Large intestine (tissue), 3 donors: ENCODE data around the gene L3MBTL4. TPM values are rescaled to one million over a fixed set of nuclear protein-coding genes. Genes with fewer than 3 reads are reported as not detected.
"Not testable (repeated sequence)": the region's sequence is repeated elsewhere in the genome, so short reads cannot be mapped to it uniquely, and the experiment has no call there.

Source experiments
- DNase-seq, 2 donors: peaks; one replicate each; pipeline versions ENCODE4 v3.0.0 to v3.0.0-alpha.2; 2013
- H3K27ac ChIP-seq: one replicate; pipeline ENCODE4 v1.5.1; 2013; ENCODE audit warnings: low read length
- H3K27me3 ChIP-seq: 2 replicates; pipeline ENCODE4 v1.6.1; 2013; ENCODE audit warnings: low read length; ENCODE audit not compliant: control insufficient read depth, insufficient read depth
- H3K36me3 ChIP-seq: 2 replicates; pipeline ENCODE4 v1.6.1; 2013; ENCODE audit warnings: low read length; ENCODE audit not compliant: control insufficient read depth, insufficient read depth
- H3K4me1 ChIP-seq: one replicate; pipeline ENCODE4 v1.6.1; 2013; ENCODE audit warnings: low read length; ENCODE audit not compliant: control insufficient read depth, insufficient read depth
- H3K4me3 ChIP-seq: one replicate; pipeline ENCODE4 v1.5.1; 2013; ENCODE audit warnings: low read length
- H3K9me3 ChIP-seq: one replicate; pipeline ENCODE4 v1.6.1; 2013; ENCODE audit warnings: mild to moderate bottlenecking, low read depth, low read length, moderate library complexity; ENCODE audit not compliant: control insufficient read depth
- WGBS: methylation state at CpG from one replicate; pipeline ENCODE4 v1.1.5; 2013; ENCODE audit warnings: low lambda C conversion rate; ENCODE audit not compliant: insufficient coverage; 5-methylcytosine and 5-hydroxymethylcytosine counted together
- polyA plus RNA-seq: library from polyadenylated mRNA; unstranded; fragments of 120-200 nt; gene quantifications from one replicate; pipeline ENCODE4 v1.2.1, GENCODE V29; 2013

L3MBTL4 gene
- polyA plus RNA-seq, 1 donor = 4.0 TPM

DNA sequence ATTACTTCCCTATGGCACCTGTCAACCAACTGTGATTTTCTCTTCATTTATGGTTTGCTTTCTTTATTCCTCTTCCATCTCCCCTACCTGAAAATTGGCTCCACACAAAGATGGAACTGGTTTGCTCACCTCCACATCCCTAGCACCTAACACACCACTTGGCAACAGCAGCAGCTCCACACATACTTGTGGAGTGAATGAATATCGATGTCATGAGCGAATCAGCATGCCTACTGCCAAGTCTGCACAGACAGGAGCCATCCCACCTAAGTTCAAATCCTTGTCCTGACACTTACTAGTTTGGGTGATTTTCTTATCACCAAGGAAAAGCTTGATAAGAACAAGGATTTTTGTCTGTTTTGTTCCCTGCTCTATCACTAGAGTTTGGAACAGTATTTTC lies 328.0 kb downstream of the L3MBTL4 start:
- Histone ChIP-seq H3K4me1 (no peaks in the 10 kb centered on the region), H3K9me3 (no peaks in the 10 kb centered on the region), H3K27me3 (no peaks in the 10 kb centered on the region), H3K36me3 (no peaks in the 10 kb centered on the region), H3K27ac (no peak overlapping the region), H3K4me3 (no peak overlapping the region)
- WGBS = no CpG with 5 or more reads among the region's 2 CpGs
- no peak for DNase-seq

DNA sequence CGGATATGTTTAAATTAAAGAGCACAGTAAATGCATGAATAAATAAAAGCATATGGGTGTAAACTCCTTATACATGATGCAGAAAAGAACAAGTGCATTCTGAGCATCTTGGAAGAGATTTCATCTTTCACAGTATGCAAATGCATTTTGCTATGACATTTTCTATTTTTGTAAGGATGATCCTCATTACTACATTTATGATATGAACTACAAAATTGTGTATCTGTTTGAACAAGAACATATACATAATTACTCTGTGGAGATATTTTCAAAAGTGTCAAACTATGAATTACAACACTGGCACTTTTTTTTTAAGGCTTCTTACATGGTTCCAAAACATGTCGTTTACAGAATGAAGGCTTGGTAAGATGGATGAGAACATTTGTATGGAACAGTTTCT lies 335.3 kb downstream of the L3MBTL4 start:
- DNase-seq = no peak
- no peak overlapping the region for H3K27ac ChIP-seq
- WGBS = 67% methylated on average over 2 of the region's 2 CpGs
- no peaks in the 10 kb centered on the region for H3K9me3 ChIP-seq
- H3K4me3 ChIP-seq = no peak overlapping the region
- H3K36me3 ChIP-seq = no peaks in the 10 kb centered on the region
- no peaks in the 10 kb centered on the region for H3K4me1 ChIP-seq
- no peaks in the 10 kb centered on the region for H3K27me3 ChIP-seq

DNA sequence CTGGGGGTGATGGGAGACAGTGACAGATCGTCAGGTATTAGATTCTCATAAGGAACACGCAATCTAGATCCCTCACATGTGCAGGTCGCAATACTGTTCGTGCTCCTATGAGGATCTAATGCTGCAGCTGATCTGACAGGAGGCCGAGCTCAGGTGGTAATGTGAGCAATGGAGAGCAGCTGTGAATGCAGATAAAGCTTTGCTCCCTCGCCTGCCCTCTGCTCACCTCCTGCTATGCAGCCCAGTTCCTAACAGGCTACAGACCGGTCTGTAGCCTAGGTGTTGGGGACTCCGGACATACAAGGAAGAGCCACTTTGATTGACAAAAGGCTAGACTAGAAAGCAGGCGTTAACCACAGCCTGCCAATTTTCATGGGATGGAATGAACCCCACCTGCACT lies 335.8 kb downstream of the L3MBTL4 start:
- no peak overlapping the region for H3K27ac ChIP-seq
- H3K4me1 ChIP-seq = no peaks in the 10 kb centered on the region
- H3K27me3 ChIP-seq = no peaks in the 10 kb centered on the region
- no peaks in the 10 kb centered on the region for H3K36me3 ChIP-seq
- DNase-seq = no peak
- no peak overlapping the region for H3K4me3 ChIP-seq
- no CpG with 5 or more reads among the region's 9 CpGs for WGBS
- H3K9me3 ChIP-seq = no peaks in the 10 kb centered on the region

DNA sequence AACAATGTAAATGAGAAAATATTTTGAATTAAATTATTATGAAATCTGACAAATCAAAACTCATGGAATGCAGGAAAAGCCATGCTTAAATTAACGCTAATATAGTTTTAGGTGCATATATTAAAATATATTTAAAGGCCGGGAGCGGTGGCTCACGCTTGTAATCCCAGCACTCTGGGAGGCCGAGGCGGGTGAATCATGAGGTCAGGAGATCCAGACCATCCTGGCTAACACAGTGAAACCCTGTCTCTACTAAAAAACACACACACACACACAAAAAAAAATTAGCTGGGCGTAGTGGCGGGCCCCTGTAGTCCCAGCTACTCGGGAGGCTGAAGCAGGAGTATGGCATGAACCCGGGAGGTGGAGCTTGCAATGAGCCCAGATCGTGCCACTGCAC lies 342.3 kb downstream of the L3MBTL4 start:
- DNase-seq, H3K9me3 ChIP-seq, H3K36me3 ChIP-seq, H3K27ac ChIP-seq, H3K27me3 ChIP-seq, H3K4me1 ChIP-seq, H3K4me3 ChIP-seq: not testable (repeated sequence)
- 80% methylated on average over 1 of the region's 11 CpGs for WGBS

DNA sequence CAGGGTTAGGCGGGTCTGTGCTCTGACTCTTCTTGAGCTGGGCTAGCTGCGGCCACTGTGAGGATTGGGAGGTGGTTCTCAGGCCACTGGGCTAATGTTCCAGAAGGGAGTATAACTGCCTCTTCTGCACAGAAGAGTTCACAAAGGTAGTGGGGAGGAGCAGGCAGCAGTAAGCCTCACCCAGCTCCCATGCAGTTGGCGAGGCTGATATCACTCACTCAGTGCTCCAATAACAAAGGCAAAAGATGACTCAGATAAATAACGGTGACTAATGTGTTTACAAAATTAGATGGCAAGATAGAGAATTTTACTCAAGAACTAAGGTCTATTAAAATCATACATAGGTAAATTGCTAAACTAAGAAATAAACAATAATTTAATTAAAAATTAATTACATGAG lies 345.2 kb downstream of the L3MBTL4 start:
- no peaks in the 10 kb centered on the region for H3K27me3 ChIP-seq
- no peaks in the 10 kb centered on the region for H3K4me1 ChIP-seq
- no CpG with 5 or more reads among the region's 4 CpGs for WGBS

DNA sequence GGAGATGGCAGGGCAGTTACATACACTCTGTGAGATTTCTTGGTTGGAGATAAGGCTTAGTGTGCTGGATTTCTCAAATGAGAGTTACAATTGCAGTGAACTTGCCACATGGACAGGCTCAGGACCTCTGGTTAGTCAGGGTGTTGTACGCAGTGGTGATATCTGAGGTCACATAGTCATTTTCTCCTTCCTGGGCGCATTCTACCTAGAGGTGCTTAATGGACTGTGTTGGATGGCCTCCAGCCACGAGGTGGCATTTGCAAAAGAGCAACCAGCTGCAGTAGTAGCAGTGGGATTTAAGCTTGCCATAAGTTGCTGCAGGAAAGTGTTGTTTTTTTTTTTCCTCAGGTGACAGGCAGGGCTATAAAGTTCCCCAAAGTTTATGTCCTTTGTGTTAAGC lies 345.6 kb downstream of the L3MBTL4 start:
- Histone ChIP-seq H3K27me3 (no peaks in the 10 kb centered on the region), H3K4me3 (no peak overlapping the region), H3K4me1 (no peaks in the 10 kb centered on the region), H3K9me3 (peaks cover 10% of the 10 kb centered on the region), H3K36me3 (no peaks in the 10 kb centered on the region), H3K27ac (no peak overlapping the region)
- 80% methylated on average over 1 of the region's 3 CpGs for WGBS
- no peak for DNase-seq

More for the DNA sequence above, 345.2 kb downstream of the L3MBTL4 start:
- H3K9me3 ChIP-seq = peaks cover 7% of the 10 kb centered on the region
- no peak overlapping the region for H3K27ac ChIP-seq
- H3K4me3 ChIP-seq = no peak overlapping the region
- H3K36me3 ChIP-seq = no peaks in the 10 kb centered on the region
- DNase-seq = no peak

DNA sequence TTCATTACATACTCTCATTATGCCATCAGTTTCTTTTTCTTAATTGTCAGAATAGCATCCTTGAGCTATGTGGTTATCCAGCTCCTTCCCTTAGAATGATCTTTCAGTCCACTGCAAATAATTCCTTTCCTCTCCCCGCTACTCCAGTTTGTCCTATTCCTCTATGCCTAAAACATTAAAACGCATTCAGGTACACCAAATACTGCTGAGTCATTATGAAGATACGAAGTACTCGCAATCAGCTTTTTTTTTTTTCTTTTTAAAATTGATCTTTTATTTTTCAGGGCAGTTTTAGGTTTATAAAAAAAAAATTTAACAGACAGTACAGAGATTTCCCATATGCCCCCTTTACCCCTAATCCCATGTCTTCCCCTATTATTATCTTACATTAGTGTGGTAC lies 354.6 kb downstream of the L3MBTL4 start:
- H3K27ac ChIP-seq = no peak overlapping the region
- peaks cover 5% of the 10 kb centered on the region for H3K9me3 ChIP-seq
- 95% methylated on average over 4 of the region's 4 CpGs for WGBS
- H3K4me3 ChIP-seq = no peak overlapping the region
- H3K27me3 ChIP-seq = no peaks in the 10 kb centered on the region
- no peaks in the 10 kb centered on the region for H3K4me1 ChIP-seq
- H3K36me3 ChIP-seq = no peaks in the 10 kb centered on the region
- DNase-seq = no peak

DNA sequence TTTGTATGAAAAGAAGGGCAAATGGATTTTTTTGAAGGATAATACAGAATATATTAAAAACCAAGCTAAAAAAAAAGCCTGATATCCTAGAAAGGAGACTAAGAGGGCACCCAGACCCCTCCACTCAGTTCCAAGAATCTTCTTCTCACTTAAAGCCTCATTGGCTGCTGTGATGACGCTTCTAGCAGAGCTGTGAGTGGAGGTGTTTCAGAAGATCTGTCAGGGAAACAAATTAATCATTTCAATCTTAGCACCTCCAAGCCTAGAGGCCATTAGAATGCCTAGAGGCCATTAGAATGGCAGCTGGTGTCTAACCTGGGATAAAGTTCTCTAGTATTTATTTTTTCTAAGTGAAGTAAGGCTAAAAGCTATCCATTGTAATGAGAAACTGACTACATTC lies 355.2 kb downstream of the L3MBTL4 start:
- H3K27ac ChIP-seq = no peak overlapping the region
- H3K36me3 ChIP-seq = no peaks in the 10 kb centered on the region
- no peak for DNase-seq
- H3K4me3 ChIP-seq = no peak overlapping the region
- peaks cover 3% of the 10 kb centered on the region for H3K9me3 ChIP-seq
- no peaks in the 10 kb centered on the region for H3K4me1 ChIP-seq
- no CpG with 5 or more reads among the region's 1 CpG for WGBS
- H3K27me3 ChIP-seq = no peaks in the 10 kb centered on the region

DNA sequence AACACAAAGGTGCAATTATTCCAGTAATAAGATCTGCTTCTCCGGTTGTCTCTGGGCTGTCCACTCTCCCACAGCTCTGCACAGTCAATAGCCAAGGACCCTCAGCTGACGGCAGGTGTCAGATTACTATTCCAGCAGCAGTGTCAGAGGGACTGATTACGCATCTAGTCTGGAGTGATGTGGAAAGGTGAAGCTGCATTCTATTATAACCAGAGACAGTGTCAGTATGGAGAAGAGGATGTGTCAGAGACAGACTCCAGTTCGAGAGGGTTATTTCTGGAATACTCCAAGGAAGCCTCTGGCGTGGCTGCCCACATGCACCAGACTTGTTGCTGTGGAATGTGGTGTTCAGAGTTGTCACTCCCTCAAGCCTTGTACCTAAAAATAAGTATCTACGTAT lies 355.8 kb downstream of the L3MBTL4 start:
- no peak overlapping the region for H3K4me3 ChIP-seq
- WGBS = 67% methylated on average over 1 of the region's 6 CpGs
- H3K9me3 ChIP-seq = no peaks in the 10 kb centered on the region
- H3K27ac ChIP-seq = no peak overlapping the region
- no peaks in the 10 kb centered on the region for H3K4me1 ChIP-seq
- H3K36me3 ChIP-seq = no peaks in the 10 kb centered on the region
- no peak for DNase-seq
- H3K27me3 ChIP-seq = no peaks in the 10 kb centered on the region

DNA sequence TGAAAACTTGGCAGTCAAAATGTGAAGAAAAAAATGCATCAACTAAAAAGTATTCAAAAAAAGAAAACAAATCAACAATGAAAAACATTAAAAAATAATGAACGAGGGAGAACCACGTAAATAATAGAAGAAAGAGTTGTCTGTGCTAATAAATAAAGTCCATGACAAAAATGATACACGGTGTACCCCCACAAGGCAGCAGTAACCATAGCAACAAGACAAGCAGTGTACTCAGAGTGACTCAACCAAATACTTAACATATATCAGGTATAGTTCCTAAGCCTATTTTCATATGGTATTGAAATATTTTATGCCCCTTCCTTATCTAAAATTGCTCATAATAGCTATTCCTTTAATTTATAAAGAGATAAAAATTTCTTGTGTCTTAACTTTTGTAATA lies 357.1 kb downstream of the L3MBTL4 start:
- H3K27ac ChIP-seq = no peak overlapping the region
- H3K4me3 ChIP-seq = no peak overlapping the region
- H3K36me3 ChIP-seq = no peaks in the 10 kb centered on the region
- no peak for DNase-seq
- no peaks in the 10 kb centered on the region for H3K4me1 ChIP-seq
- H3K27me3 ChIP-seq = no peaks in the 10 kb centered on the region
- H3K9me3 ChIP-seq = no peaks in the 10 kb centered on the region
- WGBS = 61% methylated on average over 3 of the region's 3 CpGs

DNA sequence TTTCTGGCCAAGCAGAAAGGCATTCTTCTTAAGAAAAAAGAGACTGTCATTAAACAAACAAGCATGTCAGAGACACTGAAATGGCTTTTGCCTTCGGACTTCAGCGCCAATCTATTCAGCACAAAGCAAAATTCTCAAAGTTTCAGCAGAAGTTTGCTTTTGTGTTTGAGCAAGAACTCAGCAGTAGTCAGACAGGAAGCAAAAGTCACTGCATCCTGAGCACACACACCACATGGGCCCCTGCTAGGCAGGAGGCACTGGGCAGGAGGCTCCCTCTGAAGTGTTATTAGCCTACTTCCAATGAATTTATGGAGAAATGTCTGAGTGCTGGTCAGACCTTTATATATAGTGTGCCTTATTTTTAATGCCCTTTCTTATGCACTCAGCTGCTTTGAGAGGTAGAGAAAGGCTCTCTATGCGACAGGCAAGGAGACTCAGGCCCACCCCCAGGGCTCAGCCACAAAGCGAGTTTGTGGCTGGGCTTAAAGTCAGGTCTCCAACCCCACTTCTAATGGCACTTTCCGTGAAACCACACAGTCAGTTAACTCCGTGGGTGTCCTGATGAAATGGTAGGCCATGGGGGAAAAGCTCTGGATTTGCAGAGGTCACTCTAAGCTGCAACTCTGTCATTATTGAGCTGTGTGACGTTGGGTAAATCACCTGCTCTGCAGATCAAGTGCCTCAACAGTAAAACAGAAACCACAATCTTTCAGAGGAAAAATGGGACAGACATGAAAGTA lies 358.4 kb downstream of the L3MBTL4 start:
- no peak for DNase-seq
- Histone ChIP-seq H3K9me3 (no peaks in the 10 kb centered on the region), H3K27me3 (no peaks in the 10 kb centered on the region), H3K27ac (no peak overlapping the region), H3K36me3 (no peaks in the 10 kb centered on the region), H3K4me3 (no peak overlapping the region), H3K4me1 (no peaks in the 10 kb centered on the region)
- WGBS = no CpG with 5 or more reads among the region's 7 CpGs
